Esophagus muscularis mucosa (tissue), 3 donors: Measurements from ENCODE around the gene GON4L.

Experiments
- CTCF ChIP-seq, 3 experiments: fragments of 200-600 bp in 2 of 3; fragments of 450-650 bp in 1 of 3; sonication (generic) in 2 of 3; IDR thresholded peaks; one replicate each; pipeline ENCODE4 v1.5.1; 2017 to 2019; ENCODE audit warnings: antibody characterized with exemption in 3 of 3, mild to moderate bottlenecking in 2 of 3, moderate library complexity in 1 of 3
- EP300 ChIP-seq: sonication (generic); formaldehyde crosslinking; IDR thresholded peaks from one replicate; pipeline ENCODE4 v1.6.1; 2017; ENCODE audit warnings: antibody characterized with exemption

GRCh38 chr1:155899683-155900082 lies 42.7 kb upstream of the GON4L start:
- no peak for TF ChIP-seq CTCF (IDR thresholded peaks at IDR 0.05)
- no peak for TF ChIP-seq EP300
